HG02981 (cell line): ENCODE data around the gene ATN1.

Source experiments
- ATAC-seq: cut with Tn5 transposase; IDR thresholded peaks from one replicate; pipeline ENCODE4 v1.9.1; 2021; ENCODE audit warnings: mild to moderate bottlenecking, moderate library complexity; ENCODE audit not compliant: unreplicated experiment

ATN1 gene

DNA sequence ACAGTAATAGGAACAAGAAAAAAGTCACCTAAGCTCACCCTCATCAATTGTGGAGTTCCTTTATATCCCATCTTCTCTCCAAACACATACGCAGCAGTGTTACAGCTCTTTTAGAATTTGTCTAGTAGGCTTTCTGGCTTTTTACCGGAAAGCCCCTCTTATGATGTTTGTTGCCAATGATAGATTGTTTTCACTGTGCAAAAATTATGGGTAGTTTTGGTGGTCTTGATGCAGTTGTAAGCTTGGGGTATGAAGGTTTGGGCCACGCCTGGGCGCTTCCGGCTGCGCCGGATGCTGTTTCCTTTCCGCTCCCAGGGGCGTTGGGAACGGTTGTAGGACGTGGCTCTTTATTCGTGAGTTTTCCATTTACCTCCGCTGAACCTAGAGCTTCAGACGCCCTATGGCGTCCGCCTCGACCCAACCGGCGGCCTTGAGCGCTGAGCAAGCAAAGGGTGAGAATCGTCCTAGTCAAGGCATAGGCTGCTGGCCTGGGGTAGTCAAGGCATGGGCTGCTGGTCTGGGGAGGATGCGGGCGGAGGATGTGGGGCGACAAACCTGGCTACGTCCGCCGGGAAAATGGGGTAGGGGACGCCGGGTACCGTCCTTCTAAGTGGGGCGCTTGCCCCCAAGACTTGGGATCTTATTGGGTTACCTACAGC, 16.1 kb downstream of the ATN1 start, which contains the start of the genes C12orf57 and RNU7-1:
Gene C12orf57 (plus strand): TSS at position 301 of the 659 bp plus-strand sequence. CDS start 100 bp downstream, at position 401.
Gene RNU7-1 (plus strand): TSS at position 95 of the 659 bp plus-strand sequence.
- ATAC-seq, result peak; percentile 37

DNA sequence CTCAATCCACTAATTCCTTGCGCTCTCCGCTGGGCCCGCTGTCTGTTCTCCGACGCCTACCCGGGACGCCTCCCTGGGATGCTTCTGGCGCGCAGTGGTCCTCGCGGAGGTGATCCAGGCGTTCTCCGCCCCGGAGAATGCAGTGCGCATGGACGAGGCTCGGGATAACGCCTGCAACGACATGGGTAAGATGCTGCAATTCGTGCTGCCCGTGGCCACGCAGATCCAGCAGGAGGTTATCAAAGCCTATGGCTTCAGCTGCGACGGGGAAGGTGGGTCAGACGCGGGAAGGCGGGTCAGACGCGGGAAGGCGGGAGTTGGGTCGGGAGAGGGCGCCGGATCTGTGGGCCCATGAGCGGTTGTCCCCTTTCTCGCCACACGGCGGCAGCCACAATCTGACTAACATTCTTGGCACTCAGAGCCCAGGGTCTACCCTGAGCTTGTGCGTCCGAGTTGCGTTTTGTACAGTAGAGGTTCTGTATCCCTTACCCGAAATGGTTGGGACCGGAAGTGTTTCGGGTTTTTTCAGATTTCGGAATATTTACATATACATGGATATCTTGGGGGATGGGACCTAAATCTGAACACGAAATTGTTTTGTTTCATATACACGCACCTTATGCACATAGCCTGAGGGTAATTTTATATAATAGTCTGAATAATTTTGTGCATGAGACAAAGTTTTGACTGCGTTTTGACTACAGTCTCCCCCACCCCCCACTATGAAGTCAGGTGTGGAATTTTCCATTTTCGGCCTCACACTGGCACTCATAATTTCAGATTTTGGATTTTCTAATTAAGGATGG, 16.8 kb downstream of the ATN1 start:
- peak; percentile 32 for ATAC-seq

DNA sequence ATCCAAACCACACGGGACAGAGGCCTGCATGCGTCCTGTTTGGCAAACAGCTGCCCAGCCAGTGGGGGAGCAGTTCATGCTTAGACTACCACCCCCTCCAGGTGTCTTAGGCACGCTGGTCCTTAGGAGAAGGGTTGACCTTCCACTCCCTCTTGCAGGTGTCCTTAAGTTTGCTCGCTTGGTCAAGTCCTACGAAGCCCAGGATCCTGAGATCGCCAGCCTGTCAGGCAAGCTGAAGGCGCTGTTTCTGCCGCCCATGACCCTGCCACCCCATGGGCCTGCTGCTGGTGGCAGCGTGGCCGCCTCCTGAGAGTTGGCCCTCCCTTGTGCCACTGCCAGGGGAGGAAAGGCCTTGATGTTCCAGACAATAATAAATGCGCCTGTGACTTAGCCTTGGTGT, 17.9 kb downstream of the ATN1 start:
- ATAC-seq, result no peak

DNA sequence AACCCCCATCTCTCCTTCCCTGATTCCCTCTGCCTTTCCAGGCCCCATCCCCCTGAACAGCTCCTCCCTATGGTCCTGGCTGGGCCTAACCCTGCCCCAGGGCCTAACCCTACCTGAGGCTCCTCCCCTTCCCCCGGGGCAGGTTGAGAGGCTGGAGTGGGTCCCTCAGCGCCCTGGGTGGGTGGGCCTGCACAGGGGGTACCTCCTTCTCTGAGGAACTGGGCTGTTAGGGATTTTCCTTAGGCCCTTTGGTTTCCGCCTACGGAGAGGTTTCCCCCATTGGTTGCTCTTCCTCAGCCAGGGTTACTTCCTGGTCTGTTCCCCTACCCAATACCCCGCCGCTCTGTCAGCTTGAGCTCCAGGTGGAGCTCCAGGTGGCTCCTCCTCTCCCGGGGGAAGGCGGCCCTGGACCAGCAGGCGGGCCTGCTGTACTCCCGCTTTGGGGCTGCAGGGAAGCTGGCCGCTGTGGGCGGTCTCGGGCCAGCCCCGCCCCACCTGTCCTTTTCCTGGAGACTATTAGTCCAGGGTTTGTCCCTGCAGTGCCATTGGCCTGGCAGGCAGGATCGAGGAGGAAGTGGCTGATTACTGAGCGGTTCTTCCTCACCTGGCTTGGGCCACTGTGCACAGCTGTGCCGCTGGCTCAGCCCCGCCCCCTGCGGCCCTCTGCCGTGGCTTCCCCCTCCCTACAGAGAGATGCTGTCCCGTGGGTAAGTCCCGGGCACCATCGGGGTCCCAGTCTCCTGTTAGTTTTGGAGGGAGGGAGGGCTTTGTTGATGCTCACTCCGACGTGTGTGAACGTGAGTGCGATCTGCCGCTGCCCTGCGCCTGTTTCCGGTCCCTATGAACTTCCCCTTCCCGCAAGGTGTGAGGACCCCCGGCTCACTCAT, 18.5 kb downstream of the ATN1 start:
- no peak for ATAC-seq

DNA sequence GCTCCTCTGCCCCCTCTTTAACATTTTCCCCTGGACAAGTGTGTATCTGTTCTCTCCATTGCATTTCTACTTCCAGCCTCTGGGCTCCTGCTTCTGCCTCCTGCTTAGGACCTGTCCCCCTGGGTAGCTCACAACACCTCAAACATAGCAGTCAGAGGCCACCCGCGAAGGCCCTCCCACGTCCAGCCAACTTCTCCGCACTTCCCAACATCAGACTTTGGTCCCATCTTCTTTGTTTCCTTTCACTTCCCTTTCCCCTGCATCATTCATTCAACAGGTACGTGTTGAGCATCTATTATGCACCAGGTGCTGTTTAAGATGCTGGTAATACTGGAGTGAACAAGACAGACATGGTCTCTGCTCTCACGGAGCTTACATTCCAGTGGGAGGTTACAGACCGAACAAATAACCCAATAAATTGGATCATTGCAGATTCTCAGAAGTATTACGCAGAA, 19.2 kb downstream of the ATN1 start:
- no peak for ATAC-seq

DNA sequence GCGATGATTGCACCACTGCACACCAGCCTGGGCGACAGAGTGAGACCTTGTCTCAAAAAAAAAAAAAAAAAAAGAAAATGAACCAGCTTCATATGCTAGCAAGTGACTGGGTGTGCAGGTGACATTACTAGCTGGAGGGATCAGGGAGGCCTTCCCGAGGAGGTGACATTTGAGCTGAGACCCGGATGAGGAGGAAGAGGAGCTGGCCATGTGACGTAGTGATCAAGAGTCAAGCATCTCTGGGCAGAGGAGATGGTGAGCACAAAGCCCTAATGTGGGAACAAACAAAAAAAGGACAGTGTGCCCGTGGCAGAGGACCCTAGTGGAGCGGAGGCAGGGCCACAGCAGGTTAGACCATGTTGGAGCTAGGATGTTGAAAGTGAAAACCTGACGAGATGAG, 19.9 kb downstream of the ATN1 start:
- ATAC-seq, result no peak

DNA sequence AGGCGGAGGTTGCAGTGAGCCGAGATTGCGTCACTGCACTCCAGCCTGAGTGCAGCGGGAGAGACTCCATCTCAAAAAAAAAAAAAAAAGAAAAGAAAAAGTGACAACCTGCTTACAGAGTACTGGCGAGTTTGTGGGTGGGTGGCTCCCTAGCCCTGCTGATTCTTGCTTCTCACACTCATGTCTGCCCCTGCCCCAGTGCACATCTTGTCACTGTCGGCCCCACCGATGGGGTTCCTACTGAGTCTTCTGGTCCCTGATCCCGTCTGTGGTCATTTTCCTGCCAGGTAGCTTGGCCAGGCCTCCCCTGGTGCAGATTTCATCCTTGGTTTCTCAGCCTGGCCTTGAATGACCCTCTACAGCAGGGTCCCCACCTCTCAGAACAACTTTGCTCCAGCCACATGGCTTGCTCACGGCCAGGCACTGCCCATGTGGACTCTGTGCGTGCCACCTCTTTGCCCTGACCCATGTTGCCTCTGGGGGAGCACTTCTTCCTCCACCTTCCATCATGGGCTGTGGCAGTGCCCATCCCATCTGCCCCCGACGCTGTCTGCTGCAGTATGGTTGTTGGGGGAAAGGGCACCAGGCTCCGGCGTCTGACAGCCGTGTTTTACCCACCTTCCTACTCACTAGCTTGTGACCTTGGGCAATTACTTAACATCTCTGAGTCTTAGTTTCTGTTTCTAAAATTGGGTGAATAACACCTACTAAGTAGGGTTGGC, 21.3 kb downstream of the ATN1 start:
- ATAC-seq, result no peak

DNA sequence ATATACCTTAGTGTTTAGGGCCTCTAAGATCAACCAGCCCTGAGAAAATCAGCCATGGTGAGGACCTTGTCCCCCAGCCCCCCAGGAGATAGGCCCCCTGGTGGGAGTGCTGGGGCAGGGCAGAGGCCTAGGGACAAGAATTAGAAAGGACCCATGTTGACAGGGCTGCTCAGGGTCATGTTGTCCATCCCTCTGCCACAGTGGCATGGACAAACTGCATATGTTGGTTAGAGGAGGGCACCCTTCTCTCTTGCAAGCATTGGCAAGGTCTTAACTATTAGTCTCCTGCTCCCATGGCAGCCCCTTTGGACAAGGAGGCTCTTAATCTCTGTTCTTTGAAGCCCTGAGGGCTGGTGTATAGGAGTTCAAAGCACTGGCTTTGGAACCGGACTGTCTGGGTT, 22.6 kb downstream of the ATN1 start:
- no peak for ATAC-seq

DNA sequence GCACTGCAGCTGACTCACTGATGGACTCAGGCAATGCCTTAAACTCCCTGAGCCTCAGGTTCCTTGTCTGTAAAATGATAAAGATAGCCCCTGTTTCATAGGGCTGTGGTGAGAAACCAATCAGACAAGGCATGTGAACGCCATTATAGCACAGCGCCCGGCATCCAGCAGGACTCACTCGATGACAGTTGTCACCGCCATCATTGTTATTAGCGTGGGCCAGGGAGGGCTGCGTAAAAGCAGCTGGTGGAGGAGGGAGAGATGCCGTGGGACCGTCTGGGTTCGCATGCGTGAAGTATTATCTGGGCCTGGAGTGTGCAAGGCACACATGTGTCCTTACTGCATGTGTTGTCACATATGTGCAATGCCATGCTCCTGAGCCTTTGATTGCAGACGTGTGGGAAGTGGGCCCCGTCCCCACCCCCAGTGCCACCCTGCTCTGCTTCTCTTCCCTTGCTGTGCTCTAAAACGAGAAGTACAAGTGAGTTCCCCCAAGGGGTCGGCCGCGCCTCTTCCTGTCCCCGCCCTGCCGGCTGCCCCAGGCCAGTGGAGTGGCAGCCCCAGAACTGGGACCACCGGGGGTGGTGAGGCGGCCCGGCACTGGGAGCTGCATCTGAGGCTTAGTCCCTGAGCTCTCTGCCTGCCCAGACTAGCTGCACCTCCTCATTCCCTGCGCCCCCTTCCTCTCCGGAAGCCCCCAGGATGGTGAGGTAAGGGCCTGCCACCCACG, 23.2 kb downstream of the ATN1 start, which contains the start of gene PTPN6:
Gene PTPN6 (plus strand): TSS at position 546 of the 730 bp plus-strand sequence. CDS start 157 bp downstream, at position 703.
- ATAC-seq, result no peak

DNA sequence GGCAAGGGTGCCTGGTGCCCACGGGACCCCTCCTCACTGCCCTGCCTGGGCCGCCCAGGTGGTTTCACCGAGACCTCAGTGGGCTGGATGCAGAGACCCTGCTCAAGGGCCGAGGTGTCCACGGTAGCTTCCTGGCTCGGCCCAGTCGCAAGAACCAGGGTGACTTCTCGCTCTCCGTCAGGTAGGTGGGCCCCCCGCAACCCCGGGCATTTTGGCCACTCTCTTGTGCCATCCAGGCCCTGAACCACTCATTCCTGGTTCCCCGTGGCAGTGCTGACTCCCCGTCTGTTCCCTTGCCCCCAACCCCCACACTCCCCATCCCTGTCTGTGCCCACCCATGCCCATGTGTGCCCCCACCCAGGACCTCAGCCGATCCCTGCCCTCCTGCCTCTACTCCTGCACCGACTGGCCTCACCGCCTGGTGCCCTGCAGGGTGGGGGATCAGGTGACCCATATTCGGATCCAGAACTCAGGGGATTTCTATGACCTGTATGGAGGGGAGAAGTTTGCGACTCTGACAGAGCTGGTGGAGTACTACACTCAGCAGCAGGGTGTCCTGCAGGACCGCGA, 23.9 kb downstream of the ATN1 start:
- ATAC-seq, result no peak

DNA sequence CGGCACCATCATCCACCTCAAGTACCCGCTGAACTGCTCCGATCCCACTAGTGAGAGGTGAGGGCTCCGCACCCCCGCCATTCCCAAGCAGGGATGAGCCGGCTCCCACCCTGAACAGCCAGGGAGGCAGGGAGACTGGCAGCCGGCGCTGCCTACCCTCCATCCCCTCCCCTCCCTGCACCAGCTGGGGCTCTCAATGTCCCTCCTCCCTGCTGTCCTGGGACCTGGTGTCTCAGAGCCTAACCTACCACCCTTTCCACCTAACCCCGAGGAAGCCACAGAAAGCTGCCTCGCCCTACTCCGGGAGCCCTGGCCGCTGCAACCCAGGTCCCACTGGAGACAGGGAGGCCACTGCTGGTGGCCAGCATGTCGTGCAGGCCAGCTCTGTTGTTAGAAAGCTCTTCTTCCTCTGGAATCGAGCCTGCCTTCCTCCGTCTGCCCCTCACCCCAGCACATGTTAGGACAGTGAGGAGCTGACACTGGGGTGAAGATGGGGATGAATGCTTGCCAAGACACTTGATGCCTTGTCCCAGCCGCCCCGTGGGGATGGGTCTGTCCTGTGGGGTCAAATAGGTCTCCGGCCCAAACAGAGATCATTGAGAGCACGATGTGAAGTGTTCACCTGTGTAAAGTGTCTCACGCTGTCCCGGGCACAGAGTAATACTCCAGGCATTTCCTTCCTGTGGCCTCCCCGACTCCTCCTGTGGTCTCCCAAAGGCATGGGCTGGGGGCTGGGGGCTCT, 24.5 kb downstream of the ATN1 start:
- no peak for ATAC-seq

DNA sequence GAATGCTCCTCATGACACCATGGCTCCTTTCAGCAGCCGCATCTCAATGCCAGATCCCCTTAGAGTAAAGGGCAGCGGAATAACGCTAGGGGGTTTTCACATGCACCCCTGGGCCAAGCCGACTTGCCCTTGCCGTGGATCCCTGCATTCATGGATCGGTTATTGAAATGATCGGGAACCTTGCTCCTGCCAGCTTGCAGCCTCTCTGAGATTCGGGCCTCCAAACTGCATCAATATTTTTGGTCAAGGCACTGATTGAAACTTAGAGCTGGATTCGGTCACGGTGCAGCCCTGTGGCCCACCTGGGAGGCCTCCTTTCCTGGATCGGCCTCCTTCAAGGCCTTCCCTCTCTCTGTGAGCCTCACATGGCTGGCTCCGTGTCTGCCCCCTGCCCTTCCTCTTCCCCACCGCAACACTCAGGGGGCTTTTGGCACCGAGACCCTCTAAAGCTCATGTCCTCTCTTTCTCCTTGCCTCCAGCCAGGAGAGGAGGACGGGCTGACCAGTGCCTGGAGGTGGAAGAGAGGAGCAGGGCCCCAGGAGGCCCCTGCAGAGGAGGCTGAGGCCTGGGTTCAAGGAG, 25.2 kb downstream of the ATN1 start:
- no peak for ATAC-seq

DNA sequence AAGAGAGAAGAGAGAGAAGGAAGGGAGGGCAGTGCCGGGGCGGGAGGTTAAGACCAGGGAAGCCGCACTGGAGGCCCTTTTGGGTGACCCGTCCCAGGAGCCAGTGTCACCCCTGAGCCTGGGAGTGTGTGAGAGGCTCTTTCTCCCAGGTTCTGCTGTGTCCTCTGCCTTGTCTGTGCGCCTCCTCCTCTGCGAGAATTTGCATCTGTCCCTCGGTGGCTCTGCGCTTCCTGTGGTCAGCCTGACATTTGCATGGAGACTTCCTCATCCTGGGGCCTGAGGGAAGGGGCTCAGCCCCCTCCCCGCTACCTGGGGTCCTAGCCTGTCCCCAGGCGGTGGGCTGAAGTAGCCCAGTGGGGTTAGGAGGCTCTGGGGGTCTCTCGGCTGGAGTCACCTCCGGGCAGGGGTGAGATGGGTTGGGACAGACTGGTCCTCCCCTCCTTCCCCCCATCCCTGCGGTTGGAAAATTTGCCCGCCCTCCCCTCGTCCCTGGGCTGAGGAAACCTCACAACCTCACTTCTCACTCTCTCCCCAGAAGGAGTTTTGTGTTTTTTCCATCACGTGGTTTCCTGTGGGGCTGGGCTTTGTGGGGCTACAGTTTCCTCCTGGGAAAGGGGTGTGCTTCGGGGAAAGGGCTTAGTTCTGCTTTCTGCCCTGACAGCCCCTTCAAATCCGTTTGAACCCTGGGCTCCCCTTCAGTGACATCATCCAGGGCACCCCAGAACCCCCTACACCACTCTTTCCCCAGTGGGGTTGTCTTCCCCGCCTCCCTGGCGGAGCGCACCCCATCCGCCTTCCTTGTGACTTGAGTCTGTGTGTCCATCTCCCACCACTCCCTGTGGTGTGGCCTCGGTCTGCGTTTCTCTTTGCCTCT, 25.9 kb downstream of the ATN1 start:
- peak; percentile 47 for ATAC-seq

DNA sequence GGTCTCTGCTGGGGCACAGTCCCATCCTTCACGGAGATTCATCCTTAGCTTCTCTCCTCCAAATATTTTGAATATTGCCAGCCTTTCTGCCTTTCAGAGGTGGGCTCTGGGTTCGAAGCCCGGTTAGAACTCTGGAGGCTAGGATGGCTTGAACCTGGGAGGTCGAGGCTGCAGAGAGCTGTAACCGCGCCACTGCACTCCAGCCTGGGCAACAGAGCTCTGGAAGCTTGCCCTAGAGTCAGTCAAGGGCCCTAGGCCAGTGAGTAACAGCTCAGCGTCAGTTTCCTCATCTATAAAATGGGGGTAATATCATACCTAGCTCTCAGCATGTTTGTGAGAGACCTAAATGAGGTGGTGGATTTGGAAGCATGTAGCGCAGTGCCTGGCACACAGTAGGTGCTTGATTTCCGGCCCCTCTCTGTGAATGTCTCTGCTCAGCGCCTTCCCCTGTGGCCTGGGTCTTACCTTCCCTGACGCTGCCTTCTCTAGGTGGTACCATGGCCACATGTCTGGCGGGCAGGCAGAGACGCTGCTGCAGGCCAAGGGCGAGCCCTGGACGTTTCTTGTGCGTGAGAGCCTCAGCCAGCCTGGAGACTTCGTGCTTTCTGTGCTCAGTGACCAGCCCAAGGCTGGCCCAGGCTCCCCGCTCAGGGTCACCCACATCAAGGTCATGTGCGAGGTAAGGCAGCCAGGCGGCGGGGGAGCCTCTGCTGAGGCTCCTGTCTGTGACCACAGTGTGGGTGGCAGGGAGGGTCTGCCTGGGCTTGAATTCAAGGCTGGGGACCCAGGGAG, 26.8 kb downstream of the ATN1 start:
- ATAC-seq, result no peak

DNA sequence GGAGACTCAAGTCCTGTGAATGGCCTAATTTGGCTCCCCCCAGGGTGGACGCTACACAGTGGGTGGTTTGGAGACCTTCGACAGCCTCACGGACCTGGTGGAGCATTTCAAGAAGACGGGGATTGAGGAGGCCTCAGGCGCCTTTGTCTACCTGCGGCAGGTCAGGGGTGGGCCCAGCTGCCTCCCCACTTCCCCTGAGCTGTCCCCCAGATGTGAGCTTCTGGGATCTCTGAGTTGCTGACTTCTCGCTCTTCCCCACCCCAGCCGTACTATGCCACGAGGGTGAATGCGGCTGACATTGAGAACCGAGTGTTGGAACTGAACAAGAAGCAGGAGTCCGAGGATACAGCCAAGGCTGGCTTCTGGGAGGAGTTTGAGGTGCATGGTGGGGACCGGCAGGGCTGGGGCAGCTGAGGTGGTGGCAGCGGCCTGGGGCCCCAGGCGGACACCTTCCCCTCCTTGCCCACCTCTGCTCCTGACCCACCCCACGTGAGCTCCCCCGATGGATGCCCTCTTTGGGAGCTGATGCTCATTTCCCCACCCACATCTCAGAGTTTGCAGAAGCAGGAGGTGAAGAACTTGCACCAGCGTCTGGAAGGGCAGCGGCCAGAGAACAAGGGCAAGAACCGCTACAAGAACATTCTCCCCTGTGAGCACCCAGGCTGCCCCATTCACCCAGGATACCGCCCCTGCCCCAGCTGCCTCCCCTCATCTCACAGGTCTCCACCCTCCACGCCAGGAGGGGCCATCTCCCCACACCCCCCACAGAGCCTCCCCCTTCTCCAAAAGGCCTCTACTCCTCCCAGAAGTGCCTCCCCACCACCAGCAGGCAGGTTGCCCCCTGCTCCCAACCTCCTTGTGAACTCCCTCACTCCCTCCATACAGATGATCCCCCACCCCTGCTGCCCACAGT, 27.6 kb downstream of the ATN1 start:
- ATAC-seq, result no peak
